ENCODE results near the gene CTIF. TPM values are rescaled to one million over a fixed set of nuclear protein-coding genes. Genes with fewer than 3 reads are reported as not detected.

The CTIF gene
- polyA plus RNA-seq, 1 experiment: 40.2 TPM

GRCh38 chr18:48665654-48666053 lies 126.8 kb downstream of the CTIF start:
- POLR2A ChIA-PET: no interaction called here

GRCh38 chr18:48666613-48667012 lies 127.8 kb downstream of the CTIF start:
- Histone ChIP-seq H3K27me3 (ENCODE audit: control insufficient read depth, insufficient read depth, low read length) (no peaks in the 10 kb centered on the region), H3K9me3 (ENCODE audit: control insufficient read depth, insufficient read depth, low read length) (peaks cover 15% of the 10 kb centered on the region), H3K4me3 (ENCODE audit: low read depth, low read length) (no peak overlapping the region), H3K27ac (ENCODE audit: low read depth, low read length) (no peak overlapping the region)
- ChIA-PET CTCF (interaction anchor here (4.5 kb wide), 1 partner anchor 191 kb away, joined by 25 read pairs; no protein-coding TSS in a partner anchor), POLR2A (no interaction called here)
- no peak for DNase-seq (ENCODE audit: low read depth, low spot score)
- no peak for TF ChIP-seq CTCF (IDR thresholded peaks at IDR 0.05; ENCODE audit: low read depth, low read length)

More at GRCh38 chr18:48665654-48666053, 126.8 kb downstream of the CTIF start:
- no peak for DNase-seq (ENCODE audit: low read depth, low spot score)
- no peak for TF ChIP-seq CTCF (IDR thresholded peaks at IDR 0.05; ENCODE audit: low read depth, low read length)
- H3K4me3 ChIP-seq (ENCODE audit: low read depth, low read length): no peak overlapping the region
- no peak overlapping the region for H3K27ac ChIP-seq (ENCODE audit: low read depth, low read length)
- no peaks in the 10 kb centered on the region for H3K27me3 ChIP-seq (ENCODE audit: control insufficient read depth, insufficient read depth, low read length)
- CTCF ChIA-PET: interaction anchor here (5.9 kb wide), 1 partner anchor 191 kb away, joined by 61 read pairs; no protein-coding TSS in a partner anchor
- peaks cover 8% of the 10 kb centered on the region for H3K9me3 ChIP-seq (ENCODE audit: control insufficient read depth, insufficient read depth, low read length)

GRCh38 chr18:48667276-48668254 lies 128.7 kb downstream of the CTIF start:
- Histone ChIP-seq H3K4me3 (ENCODE audit: low read depth, low read length) (no peak overlapping the region), H3K27ac (ENCODE audit: low read depth, low read length) (no peak overlapping the region), H3K9me3 (ENCODE audit: control insufficient read depth, insufficient read depth, low read length) (peaks cover 15% of the 10 kb centered on the region), H3K27me3 (ENCODE audit: control insufficient read depth, insufficient read depth, low read length) (no peaks in the 10 kb centered on the region)
- POLR2A ChIA-PET: interaction anchor here (1.1 kb wide), 1 partner anchor 120 kb away, joined by 4 read pairs; no protein-coding TSS in a partner anchor
- CTCF ChIA-PET: interaction anchor here (4.5 kb wide), 1 partner anchor 192 kb away, joined by 25 read pairs; no protein-coding TSS in a partner anchor
- TF ChIP-seq CTCF (IDR thresholded peaks at IDR 0.05; ENCODE audit: low read depth, low read length): peak; percentile 48
- no peak for DNase-seq (ENCODE audit: low read depth, low spot score)

- ChIA-PET CTCF (interaction anchor here (4.5 kb wide), 1 partner anchor 193 kb away, joined by 25 read pairs; no protein-coding TSS in a partner anchor), POLR2A (interaction anchor here (1.1 kb wide), 1 partner anchor 121 kb away, joined by 4 read pairs; no protein-coding TSS in a partner anchor)
- Histone ChIP-seq H3K27me3 (ENCODE audit: control insufficient read depth, insufficient read depth, low read length) (no peaks in the 10 kb centered on the region), H3K27ac (ENCODE audit: low read depth, low read length) (no peak overlapping the region), H3K4me3 (ENCODE audit: low read depth, low read length) (no peak overlapping the region), H3K9me3 (ENCODE audit: control insufficient read depth, insufficient read depth, low read length) (peaks cover 15% of the 10 kb centered on the region)
- TF ChIP-seq CTCF (IDR thresholded peaks at IDR 0.05; ENCODE audit: low read depth, low read length): peak; percentile 16; the same call in 1 of the 2 replicates
- no peak for DNase-seq (ENCODE audit: low read depth, low spot score)
Measured at GRCh38 chr18:48668466-48669179, 129.8 kb downstream of the CTIF start.

Measured in AG04450 (cell line).